Sigmoid colon (tissue), 7 donors: Measurements from ENCODE around the gene CRNKL1. TPM values are rescaled to one million over a fixed set of nuclear protein-coding genes. Genes with fewer than 3 reads are reported as not detected.

Experiments used
- DNase-seq: peaks from one replicate; pipeline ENCODE4 v3.0.0-alpha.2; 2019
- H3K27ac ChIP-seq, 4 donors: fragments of 200-600 bp; sonication (generic); one replicate each; pipeline ENCODE4 v1.5.1; 2016 to 2019; ENCODE audit warnings: mild to moderate bottlenecking in 1 of 4
- H3K27me3 ChIP-seq, 3 donors: fragments of 200-600 bp; sonication (generic); one replicate each; pipeline ENCODE4 v1.5.1; 2019; ENCODE audit warnings: mild to moderate bottlenecking in 1 of 3
- H3K36me3 ChIP-seq, 4 donors: fragments of 200-600 bp; sonication (generic); one replicate each; pipeline ENCODE4 v1.5.1; 2016 to 2019
- H3K4me1 ChIP-seq, 4 donors: fragments of 200-600 bp; sonication (generic); one replicate each; pipeline ENCODE4 v1.5.1; 2017 to 2019
- H3K4me3 ChIP-seq, 4 donors: fragments of 200-600 bp; sonication (generic); one replicate each; pipeline ENCODE4 v1.5.1; 2017 to 2019; ENCODE audit warnings: mild to moderate bottlenecking in 2 of 4, moderate library complexity in 1 of 4
- H3K9me3 ChIP-seq, 4 donors: fragments of 200-600 bp in 3 of 4; sonication (generic) in 3 of 4; one replicate each; pipeline versions ENCODE4 v1.5.1 to v1.6.1; 2013 to 2019
- EP300 ChIP-seq, 4 donors: sonication (generic); formaldehyde crosslinking; IDR thresholded peaks; one replicate each; pipeline ENCODE4 v1.6.1; 2017; ENCODE audit warnings: antibody characterized with exemption in 4 of 4
- POLR2A ChIP-seq, 2 donors: fragments of 450-650 bp; IDR thresholded peaks; one replicate each; pipeline ENCODE4 v1.6.1; 2016; ENCODE audit warnings: antibody characterized with exemption in 2 of 2, mild to moderate bottlenecking in 2 of 2, moderate library complexity in 2 of 2
- POLR2AphosphoS5 ChIP-seq, 4 donors: sonication (generic); formaldehyde crosslinking; IDR thresholded peaks; one replicate each; pipeline ENCODE4 v1.6.1; 2017; ENCODE audit warnings: antibody characterized with exemption in 4 of 4
- WGBS, 2 donors: extraction: QIAGEN DNeasy Blood & Tissue Kit; methylation state at CpG; one replicate each; pipeline ENCODE4 v1.1.7; 2013; 5-methylcytosine and 5-hydroxymethylcytosine counted together
- intact Hi-C: fragments of 100-400 bp; cut with DNase I; formaldehyde crosslinking; loops from one replicate; pipeline ENCODE4 v1.15.1; 2023
- polyA plus RNA-seq, 3 donors: library from polyadenylated mRNA; stranded (reverse); fragments of 200-250 nt; gene quantifications; one replicate each; pipeline ENCODE4 v1.2.3, GENCODE V29; 2013
- total RNA-seq, 4 donors: library from RNA; depleted of rRNA; stranded (reverse); fragments of >200 nt; gene quantifications; one replicate each; pipeline ENCODE4 v1.1.0, GENCODE V29; 2016
- TF ChIP-seq, protein P1 (sequence below), 4 experiments: fragments of 450-650 bp in 3 of 4; fragments of 200-600 bp in 1 of 4; IDR thresholded peaks; one replicate each; pipeline ENCODE4 v1.5.1; 2016 to 2019; ENCODE audit warnings: antibody characterized with exemption in 4 of 4, mild to moderate bottlenecking in 3 of 4, moderate library complexity in 2 of 4
- donor health status: healthy with polysubstance abuse.
- donor health status: Bipolar disorder and iron deficiency.
- donor health status: healthy.

Gene CRNKL1
- total and polyA plus RNA-seq, 7 donors, result 9.0 to 29.1 (median 19.9) TPM

DNA sequence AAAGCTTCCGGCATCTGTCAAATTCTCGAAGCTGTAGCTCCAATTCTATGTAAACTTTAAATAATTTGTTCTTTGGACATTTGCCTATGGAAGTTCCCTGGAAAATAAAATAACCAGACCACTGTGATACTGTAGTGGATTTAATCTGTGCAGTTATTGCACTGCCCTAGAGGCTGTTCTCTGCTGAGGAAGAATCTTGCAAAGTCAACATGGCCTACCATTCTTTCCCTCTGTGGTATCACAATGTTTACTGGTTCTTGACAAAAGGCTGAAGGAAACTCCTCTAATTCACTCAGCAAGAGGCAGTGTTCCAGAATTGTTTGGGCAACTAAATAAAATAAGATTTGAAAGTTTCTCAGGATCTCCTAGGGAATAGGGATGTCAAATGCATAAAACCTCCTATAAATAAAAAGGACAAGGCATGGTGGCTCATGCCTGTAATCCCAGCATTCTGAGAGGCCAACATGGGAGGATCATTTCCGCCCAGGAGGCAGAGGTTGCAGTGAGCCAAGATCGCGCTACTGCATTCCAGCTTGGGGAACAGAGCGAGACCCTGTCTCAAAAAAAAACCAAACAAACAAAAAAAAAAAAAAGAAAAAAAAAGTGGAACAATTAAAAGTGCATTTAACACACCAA, 12.4 kb downstream of the CRNKL1 start:
- Histone ChIP-seq H3K27ac (no peak overlapping the region), H3K27me3 (no peaks in the 10 kb centered on the region), H3K4me1 (peaks cover 0 to 9% (median 0%) of the 10 kb centered on the region in 4 donors), H3K9me3 (no peaks in the 10 kb centered on the region), H3K4me3 (no peak overlapping the region), H3K36me3 (peaks cover 41 to 100% (median 84%) of the 10 kb centered on the region in 4 donors)
- no peak for DNase-seq
- intact Hi-C loops, result no loop called here
- TF ChIP-seq, protein P1, sequence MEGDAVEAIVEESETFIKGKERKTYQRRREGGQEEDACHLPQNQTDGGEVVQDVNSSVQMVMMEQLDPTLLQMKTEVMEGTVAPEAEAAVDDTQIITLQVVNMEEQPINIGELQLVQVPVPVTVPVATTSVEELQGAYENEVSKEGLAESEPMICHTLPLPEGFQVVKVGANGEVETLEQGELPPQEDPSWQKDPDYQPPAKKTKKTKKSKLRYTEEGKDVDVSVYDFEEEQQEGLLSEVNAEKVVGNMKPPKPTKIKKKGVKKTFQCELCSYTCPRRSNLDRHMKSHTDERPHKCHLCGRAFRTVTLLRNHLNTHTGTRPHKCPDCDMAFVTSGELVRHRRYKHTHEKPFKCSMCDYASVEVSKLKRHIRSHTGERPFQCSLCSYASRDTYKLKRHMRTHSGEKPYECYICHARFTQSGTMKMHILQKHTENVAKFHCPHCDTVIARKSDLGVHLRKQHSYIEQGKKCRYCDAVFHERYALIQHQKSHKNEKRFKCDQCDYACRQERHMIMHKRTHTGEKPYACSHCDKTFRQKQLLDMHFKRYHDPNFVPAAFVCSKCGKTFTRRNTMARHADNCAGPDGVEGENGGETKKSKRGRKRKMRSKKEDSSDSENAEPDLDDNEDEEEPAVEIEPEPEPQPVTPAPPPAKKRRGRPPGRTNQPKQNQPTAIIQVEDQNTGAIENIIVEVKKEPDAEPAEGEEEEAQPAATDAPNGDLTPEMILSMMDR (IDR thresholded peaks at IDR 0.05), result no peak
- no peak for TF ChIP-seq EP300 (IDR thresholded peaks at IDR 0.05)
- no peak for TF ChIP-seq POLR2A (IDR thresholded peaks at IDR 0.05)
- TF ChIP-seq POLR2AphosphoS5 (IDR thresholded peaks at IDR 0.05), result no peak
- 94 to 95% methylated on average over 6 of the region's 6 CpGs for WGBS, 2 donors

- Histone ChIP-seq H3K36me3 (peaks cover 36 to 100% (median 81%) of the 10 kb centered on the region in 4 donors), H3K9me3 (no peaks in the 10 kb centered on the region), H3K27ac (no peak overlapping the region), H3K27me3 (no peaks in the 10 kb centered on the region), H3K4me3 (no peak overlapping the region), H3K4me1 (peaks cover 0 to 9% (median 0%) of the 10 kb centered on the region in 4 donors)
- TF ChIP-seq POLR2AphosphoS5 (IDR thresholded peaks at IDR 0.05) (no peak), EP300 (IDR thresholded peaks at IDR 0.05) (no peak), POLR2A (IDR thresholded peaks at IDR 0.05) (no peak)
- TF ChIP-seq, protein P1 (IDR thresholded peaks at IDR 0.05), result no peak
- intact Hi-C loops, result no loop called here
- DNase-seq, result no peak
- WGBS, 2 donors, result 95 to 96% methylated on average over 6 of the region's 6 CpGs
These were observed 13.7 kb downstream of the CRNKL1 start for GRCh38 chr20:20038586-20038985.

- no peak for DNase-seq
- peaks cover 35 to 100% (median 78%) of the 10 kb centered on the region in 4 donors for H3K36me3 ChIP-seq
- H3K27ac ChIP-seq, result no peak overlapping the region
- H3K9me3 ChIP-seq, result no peaks in the 10 kb centered on the region
- peaks cover 0 to 9% (median 0%) of the 10 kb centered on the region in 4 donors for H3K4me1 ChIP-seq
- WGBS, 2 donors, result 75 to 83% methylated on average over 5 of the region's 5 CpGs
- H3K4me3 ChIP-seq, result no peak overlapping the region
- intact Hi-C loops, result no loop called here
- TF ChIP-seq, protein P1 (IDR thresholded peaks at IDR 0.05), result no peak
- TF ChIP-seq POLR2A (IDR thresholded peaks at IDR 0.05), result no peak
- no peak for TF ChIP-seq POLR2AphosphoS5 (IDR thresholded peaks at IDR 0.05)
- TF ChIP-seq EP300 (IDR thresholded peaks at IDR 0.05), result no peak
- H3K27me3 ChIP-seq, result no peaks in the 10 kb centered on the region
These were observed 14.3 kb downstream of the CRNKL1 start for GRCh38 chr20:20037960-20038359.

DNA sequence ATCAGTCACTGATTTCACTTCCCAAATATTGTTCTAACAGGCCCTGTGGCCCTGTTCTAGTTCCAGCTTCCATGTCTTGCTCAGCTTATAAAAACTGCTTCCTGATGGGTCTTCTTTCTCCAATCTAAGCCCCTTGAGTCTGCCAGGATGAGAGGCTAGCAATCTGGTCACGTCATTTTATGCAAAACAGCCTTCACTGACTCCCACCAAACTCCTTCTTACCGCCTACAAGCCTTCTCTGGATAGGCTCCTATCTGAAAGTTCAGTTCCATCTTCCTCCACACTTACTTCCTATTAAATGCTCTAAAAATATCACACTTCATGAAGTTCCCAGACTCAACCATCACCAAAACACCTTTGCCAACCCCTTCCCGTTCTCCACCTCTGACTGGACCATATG, 15.5 kb downstream of the CRNKL1 start:
- Histone ChIP-seq H3K27me3 (no peaks in the 10 kb centered on the region), H3K36me3 (peaks cover 38 to 100% (median 68%) of the 10 kb centered on the region in 4 donors), H3K4me3 (no peak overlapping the region), H3K27ac (no peak overlapping the region), H3K4me1 (peaks cover 0 to 9% (median 0%) of the 10 kb centered on the region in 4 donors), H3K9me3 (no peaks in the 10 kb centered on the region)
- intact Hi-C loops, result no loop called here
- DNase-seq, result no peak
- WGBS, 2 donors, result 87 to 90% methylated on average over 3 of the region's 3 CpGs
- TF ChIP-seq POLR2AphosphoS5 (IDR thresholded peaks at IDR 0.05) (no peak), POLR2A (IDR thresholded peaks at IDR 0.05) (no peak), EP300 (IDR thresholded peaks at IDR 0.05) (no peak)
- TF ChIP-seq, protein P1 (IDR thresholded peaks at IDR 0.05), result no peak
